Measurements from ENCODE around the gene RPL39. TPM values are rescaled to one million over a fixed set of nuclear protein-coding genes. Genes with fewer than 3 reads are reported as not detected.
"Not testable (repeated sequence)": the region's sequence is repeated elsewhere in the genome, so short reads cannot be mapped to it uniquely, and the experiment has no call there.

The RPL39 gene
- polyA plus RNA-seq (2011; rRNA removed), result 1,814 and 2,333 TPM in 2 replicates
- polyA minus RNA-seq (2011; rRNA and poly(A)+ RNA removed), result 142 and 301 TPM in 2 replicates

- peak within 1 kb of the TSS; percentile 75 for H3K27ac ChIP-seq (ENCODE audit: low read depth, low read length)
- TF ChIP-seq CTCF (IDR thresholded peaks at IDR 0.05; ENCODE audit: low read depth, low read length), result no peak
- no peaks in the 10 kb centered on the region for H3K9me3 ChIP-seq (ENCODE audit: control insufficient read depth, insufficient read depth, low read length)
- POLR2A ChIA-PET, result interaction anchor here (0.6 to 1.9 kb wide), 19 partner anchors 12 to 459 kb away, joined by 3 to 28 read pairs (median 4); partner anchors contain the start of genes NDUFA1, RNF113A, SOWAHD and UPF3B
- no peaks in the 10 kb centered on the region for H3K27me3 ChIP-seq (ENCODE audit: control insufficient read depth, insufficient read depth, low read length)
- DNase-seq (ENCODE audit: low read depth, low spot score), result peak; percentile 55
- CTCF ChIA-PET, result interaction anchor here (1.0 to 1.8 kb wide), 2 partner anchors 61 to 279 kb away, joined by 3 to 4 read pairs; partner anchors contain the start of gene UPF3B
- peak within 1 kb of the TSS; percentile 75 for H3K4me3 ChIP-seq (ENCODE audit: low read depth, low read length)
Observed at GRCh38 chrX:119791437-119792231, at the start of gene RPL39. RPL39 (minus strand) TSS chrX:119791630; CDS start chrX:119791576, 54 bp downstream.

- Histone ChIP-seq H3K27me3 (ENCODE audit: control insufficient read depth, insufficient read depth, low read length) (no peaks in the 10 kb centered on the region), H3K27ac (ENCODE audit: low read depth, low read length) (no peak overlapping the region), H3K9me3 (ENCODE audit: control insufficient read depth, insufficient read depth, low read length) (no peaks in the 10 kb centered on the region), H3K4me3 (ENCODE audit: low read depth, low read length) (no peak overlapping the region)
- ChIA-PET POLR2A (interaction anchor here (0.6 kb wide), 1 partner anchor 228 kb away, joined by 4 read pairs; no protein-coding TSS in a partner anchor), CTCF (no interaction called here)
- no peak for TF ChIP-seq CTCF (IDR thresholded peaks at IDR 0.05; ENCODE audit: low read depth, low read length)
- DNase-seq (ENCODE audit: low read depth, low spot score), result no peak
Observed at GRCh38 chrX:119833905-119834304, 42.5 kb upstream of the RPL39 start.

- no peak for DNase-seq (ENCODE audit: low read depth, low spot score)
- Histone ChIP-seq H3K9me3 (ENCODE audit: control insufficient read depth, insufficient read depth, low read length) (no peaks in the 10 kb centered on the region), H3K27me3 (ENCODE audit: control insufficient read depth, insufficient read depth, low read length) (no peaks in the 10 kb centered on the region), H3K27ac (ENCODE audit: low read depth, low read length) (no peak overlapping the region), H3K4me3 (ENCODE audit: low read depth, low read length) (no peak overlapping the region)
- CTCF ChIA-PET, result interaction anchor here (0.6 to 0.7 kb wide), 3 partner anchors 32 to 597 kb away, joined by 3 read pairs; no protein-coding TSS in a partner anchor
- POLR2A ChIA-PET, result no interaction called here
- no peak for TF ChIP-seq CTCF (IDR thresholded peaks at IDR 0.05; ENCODE audit: low read depth, low read length)
Observed at GRCh38 chrX:119828446-119828845, 37.0 kb upstream of the RPL39 start.

- POLR2A ChIA-PET, result no interaction called here
- CTCF ChIA-PET, result no interaction called here
Observed at GRCh38 chrX:119826399-119826959, 35.0 kb upstream of the RPL39 start.

GRCh38 chrX:119824221-119824620, 32.8 kb upstream of the RPL39 start:
- H3K9me3 ChIP-seq (ENCODE audit: control insufficient read depth, insufficient read depth, low read length); DNase-seq (ENCODE audit: low read depth, low spot score); POLR2A ChIA-PET; H3K4me3 ChIP-seq (ENCODE audit: low read depth, low read length); H3K27ac ChIP-seq (ENCODE audit: low read depth, low read length); CTCF ChIA-PET; H3K27me3 ChIP-seq (ENCODE audit: control insufficient read depth, insufficient read depth, low read length): not testable (repeated sequence)

More at GRCh38 chrX:119826399-119826959, 35.0 kb upstream of the RPL39 start:
- Histone ChIP-seq H3K27ac (ENCODE audit: low read depth, low read length) (no peak overlapping the region), H3K27me3 (ENCODE audit: control insufficient read depth, insufficient read depth, low read length) (no peaks in the 10 kb centered on the region), H3K4me3 (ENCODE audit: low read depth, low read length) (no peak overlapping the region), H3K9me3 (ENCODE audit: control insufficient read depth, insufficient read depth, low read length) (no peaks in the 10 kb centered on the region)
- DNase-seq (ENCODE audit: low read depth, low spot score), result no peak
- no peak for TF ChIP-seq CTCF (IDR thresholded peaks at IDR 0.05; ENCODE audit: low read depth, low read length)

- H3K4me3 ChIP-seq (ENCODE audit: low read depth, low read length); H3K9me3 ChIP-seq (ENCODE audit: control insufficient read depth, insufficient read depth, low read length); POLR2A ChIA-PET; H3K27ac ChIP-seq (ENCODE audit: low read depth, low read length); DNase-seq (ENCODE audit: low read depth, low spot score); H3K27me3 ChIP-seq (ENCODE audit: control insufficient read depth, insufficient read depth, low read length): not testable (repeated sequence)
- CTCF ChIA-PET, result interaction anchor here (0.6 kb wide), 1 partner anchor 26 kb away, joined by 3 read pairs; no protein-coding TSS in a partner anchor
Observed at GRCh38 chrX:119821703-119822102, 30.3 kb upstream of the RPL39 start.

Data from AG04450 (cell line).